Glutamatergic neuron (in vitro differentiated cells): ENCODE results near the gene CADM3. TPM values are rescaled to one million over a fixed set of nuclear protein-coding genes. Genes with fewer than 3 reads are reported as not detected.

Experiments
- DNase-seq: peaks from one replicate; pipeline ENCODE4 v3.0.0; 2022
- H3K27ac Mint-ChIP-seq: one replicate; pipeline ENCODE4 v1.8.0; 2020; ENCODE audit warnings: mild to moderate bottlenecking, mixed read lengths, inconsistent platforms; ENCODE audit not compliant: unreplicated experiment
- H3K27me3 Mint-ChIP-seq: one replicate; pipeline ENCODE4 v1.8.0; 2020; ENCODE audit warnings: mild to moderate bottlenecking, moderate library complexity, mixed read lengths, inconsistent platforms; ENCODE audit not compliant: unreplicated experiment
- H3K36me3 Mint-ChIP-seq: one replicate; pipeline ENCODE4 v1.8.0; 2020; ENCODE audit warnings: mild to moderate bottlenecking, mixed read lengths, inconsistent platforms; ENCODE audit not compliant: unreplicated experiment
- H3K4me1 Mint-ChIP-seq: one replicate; pipeline ENCODE4 v1.8.0; 2020; ENCODE audit warnings: mild to moderate bottlenecking, low read depth, mixed read lengths, inconsistent platforms; ENCODE audit not compliant: unreplicated experiment
- H3K4me3 Mint-ChIP-seq: one replicate; pipeline ENCODE4 v1.8.0; 2020; ENCODE audit warnings: mild to moderate bottlenecking, mixed read lengths, inconsistent platforms; ENCODE audit not compliant: unreplicated experiment
- H3K9me3 Mint-ChIP-seq: one replicate; pipeline ENCODE4 v1.8.0; 2020; ENCODE audit warnings: mild to moderate bottlenecking, moderate library complexity, mixed read lengths, inconsistent platforms; ENCODE audit not compliant: unreplicated experiment
- total RNA-seq: library from RNA; stranded (reverse); fragmentation: NEBNext Ultra II Directional; extraction: Animal tissue kit (Norgen Biotek cat#: 25700); gene quantifications from one replicate; pipeline ENCODE4 v1.2.1, GENCODE V29; 2021; ENCODE audit not compliant: unreplicated experiment
- TF ChIP-seq, protein P1 (sequence below): fragments of 200-600 bp; sonication (generic); IDR thresholded peaks from one replicate; pipeline ENCODE4 v1.5.0; 2021; ENCODE audit not compliant: partially characterized antibody, unreplicated experiment

CADM3 gene
- total RNA-seq, 1 donor from 2014 or later, result 165 TPM

DNA sequence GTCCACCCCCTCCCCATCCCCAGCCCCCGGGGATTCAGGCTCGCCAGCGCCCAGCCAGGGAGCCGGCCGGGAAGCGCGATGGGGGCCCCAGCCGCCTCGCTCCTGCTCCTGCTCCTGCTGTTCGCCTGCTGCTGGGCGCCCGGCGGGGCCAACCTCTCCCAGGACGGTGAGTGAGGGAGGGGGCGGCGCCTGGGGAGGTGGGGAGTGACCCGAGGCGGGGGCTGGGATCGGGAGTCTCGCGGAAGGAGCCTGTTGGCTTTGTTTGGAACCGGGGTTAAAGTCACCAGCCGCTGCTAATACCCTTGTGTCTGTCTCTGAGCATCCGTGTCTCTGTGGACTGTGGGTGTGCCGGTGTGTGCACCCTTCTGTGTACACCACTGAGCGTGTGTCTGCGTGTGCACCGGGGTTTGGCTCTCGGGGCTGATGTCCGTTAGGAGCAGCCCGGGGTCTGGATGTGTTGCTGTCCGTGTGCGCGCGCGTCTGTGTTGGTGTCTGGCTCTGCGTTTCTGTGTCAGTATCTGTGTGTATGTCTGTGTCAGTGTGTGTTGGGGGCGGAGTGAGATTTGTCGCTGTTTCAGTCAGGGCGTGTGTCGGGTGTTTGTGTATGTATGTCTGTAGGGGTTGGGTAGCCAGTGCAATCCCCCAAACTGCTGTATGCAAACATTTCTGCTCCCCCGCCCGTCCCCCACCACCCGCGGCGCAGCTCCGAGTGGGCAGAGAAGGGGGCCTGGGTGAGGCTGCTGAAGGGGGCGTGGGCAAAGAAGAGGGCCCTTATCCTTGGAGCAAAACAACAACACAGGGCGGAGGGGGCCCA lies 480 bp downstream of the CADM3 start:
- Mint-ChIP-seq H3K4me3 (peak overlapping the region; percentile 98), H3K27ac (peak overlapping the region; percentile 93), H3K36me3 (no peaks in the 10 kb centered on the region), H3K9me3 (peaks cover 15% of the 10 kb centered on the region), H3K4me1 (peaks cover 39% of the 10 kb centered on the region), H3K27me3 (peaks cover 7% of the 10 kb centered on the region)
- DNase-seq, result peak; percentile 53
- TF ChIP-seq, protein P1, sequence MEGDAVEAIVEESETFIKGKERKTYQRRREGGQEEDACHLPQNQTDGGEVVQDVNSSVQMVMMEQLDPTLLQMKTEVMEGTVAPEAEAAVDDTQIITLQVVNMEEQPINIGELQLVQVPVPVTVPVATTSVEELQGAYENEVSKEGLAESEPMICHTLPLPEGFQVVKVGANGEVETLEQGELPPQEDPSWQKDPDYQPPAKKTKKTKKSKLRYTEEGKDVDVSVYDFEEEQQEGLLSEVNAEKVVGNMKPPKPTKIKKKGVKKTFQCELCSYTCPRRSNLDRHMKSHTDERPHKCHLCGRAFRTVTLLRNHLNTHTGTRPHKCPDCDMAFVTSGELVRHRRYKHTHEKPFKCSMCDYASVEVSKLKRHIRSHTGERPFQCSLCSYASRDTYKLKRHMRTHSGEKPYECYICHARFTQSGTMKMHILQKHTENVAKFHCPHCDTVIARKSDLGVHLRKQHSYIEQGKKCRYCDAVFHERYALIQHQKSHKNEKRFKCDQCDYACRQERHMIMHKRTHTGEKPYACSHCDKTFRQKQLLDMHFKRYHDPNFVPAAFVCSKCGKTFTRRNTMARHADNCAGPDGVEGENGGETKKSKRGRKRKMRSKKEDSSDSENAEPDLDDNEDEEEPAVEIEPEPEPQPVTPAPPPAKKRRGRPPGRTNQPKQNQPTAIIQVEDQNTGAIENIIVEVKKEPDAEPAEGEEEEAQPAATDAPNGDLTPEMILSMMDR, result no peak

DNA sequence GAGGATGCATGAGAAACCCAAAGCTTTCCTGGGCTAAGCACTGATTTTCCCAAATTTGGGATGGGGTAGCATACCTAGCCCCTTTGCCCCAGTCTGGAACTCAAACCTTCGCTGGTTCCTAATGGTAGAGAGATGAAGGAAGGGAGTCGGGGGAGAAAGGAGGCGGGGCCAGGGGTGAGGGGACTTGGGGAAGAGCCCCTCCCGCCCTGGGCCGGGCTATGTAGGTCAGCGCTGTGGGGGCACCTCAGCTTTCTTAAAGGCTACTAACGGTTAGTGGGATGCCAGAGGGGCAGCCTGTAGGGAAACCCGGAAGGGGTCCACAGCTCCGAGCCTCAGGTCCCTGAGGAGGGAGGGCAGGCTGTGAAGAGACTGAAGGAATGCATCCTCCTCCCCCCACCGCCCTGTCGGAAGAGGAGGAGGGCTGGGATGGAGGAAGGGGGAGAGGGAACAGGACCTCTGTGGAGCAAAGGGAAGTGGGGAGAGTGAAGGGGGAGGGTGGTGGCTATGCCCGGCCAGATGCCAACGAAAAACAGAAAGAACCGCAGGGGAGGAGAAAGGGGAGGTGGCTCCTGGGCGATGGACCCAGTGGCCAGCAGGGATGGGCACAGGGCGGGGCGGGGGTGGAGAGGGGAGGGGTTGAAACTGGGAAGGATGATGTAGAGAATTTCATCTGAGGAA lies 1.3 kb downstream of the CADM3 start:
- H3K36me3 Mint-ChIP-seq, result no peaks in the 10 kb centered on the region
- H3K9me3 Mint-ChIP-seq, result peaks cover 15% of the 10 kb centered on the region
- H3K27ac Mint-ChIP-seq, result no peak overlapping the region
- DNase-seq, result peak; percentile 51
- peaks cover 7% of the 10 kb centered on the region for H3K27me3 Mint-ChIP-seq
- H3K4me1 Mint-ChIP-seq, result peaks cover 45% of the 10 kb centered on the region
- TF ChIP-seq, protein P1, result no peak
- H3K4me3 Mint-ChIP-seq, result peak overlapping the region; percentile 98

DNA sequence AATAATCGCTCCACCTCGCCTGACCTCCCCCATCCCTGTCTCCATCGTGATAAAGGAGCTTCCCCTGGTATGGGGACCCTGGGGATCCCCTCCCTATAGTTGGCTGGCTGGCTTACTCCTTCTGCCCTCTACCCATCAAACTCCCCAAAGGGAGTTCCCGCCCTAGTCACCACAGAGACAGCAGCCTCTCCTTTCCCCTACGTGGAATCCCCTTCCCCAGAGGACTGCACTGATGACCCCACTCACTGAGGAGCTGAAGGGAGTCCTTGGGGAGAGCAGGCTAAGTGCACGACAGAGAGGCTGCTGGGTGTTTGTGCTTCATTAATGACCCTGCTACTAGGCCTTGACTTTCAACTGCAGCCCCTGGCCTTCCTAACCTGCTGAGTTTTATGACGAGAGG lies 1.9 kb downstream of the CADM3 start:
- peak; percentile 43 for DNase-seq
- peak overlapping the region; percentile 35 for H3K27ac Mint-ChIP-seq
- H3K4me3 Mint-ChIP-seq, result peak overlapping the region; percentile 98
- H3K36me3 Mint-ChIP-seq, result no peaks in the 10 kb centered on the region
- H3K9me3 Mint-ChIP-seq, result peaks cover 15% of the 10 kb centered on the region
- TF ChIP-seq, protein P1, result no peak
- peaks cover 48% of the 10 kb centered on the region for H3K4me1 Mint-ChIP-seq
- H3K27me3 Mint-ChIP-seq, result peaks cover 7% of the 10 kb centered on the region

DNA sequence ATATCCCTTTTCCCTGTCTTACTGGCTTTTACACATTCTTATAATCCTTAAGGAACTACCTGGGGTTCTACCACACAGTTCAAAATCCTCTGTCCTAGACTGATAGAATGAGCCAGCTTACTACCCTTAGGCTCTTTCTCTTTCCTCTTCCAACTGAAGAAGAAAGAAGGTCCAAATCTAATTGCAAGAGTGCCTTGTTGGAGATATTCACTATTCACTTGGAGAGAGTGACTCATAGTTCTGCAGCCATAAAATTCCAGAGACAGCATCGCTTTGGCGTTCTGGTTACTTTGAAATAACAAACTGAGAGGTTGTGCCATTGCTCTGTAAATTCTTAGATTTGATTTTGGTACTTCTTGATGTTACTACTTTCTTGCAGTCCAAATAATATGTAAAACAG lies 4.2 kb downstream of the CADM3 start:
- no peaks in the 10 kb centered on the region for H3K36me3 Mint-ChIP-seq
- no peak overlapping the region for H3K27ac Mint-ChIP-seq
- H3K9me3 Mint-ChIP-seq, result peaks cover 13% of the 10 kb centered on the region
- peaks cover 4% of the 10 kb centered on the region for H3K27me3 Mint-ChIP-seq
- TF ChIP-seq, protein P1, result no peak
- DNase-seq, result no peak
- H3K4me1 Mint-ChIP-seq, result peaks cover 59% of the 10 kb centered on the region
- no peak overlapping the region for H3K4me3 Mint-ChIP-seq
